ENCODE measurements around the gene ARRB2. TPM values are rescaled to one million over a fixed set of nuclear protein-coding genes. Genes with fewer than 3 reads are reported as not detected.
"Not testable (repeated sequence)": the region's sequence is repeated elsewhere in the genome, so short reads cannot be mapped to it uniquely, and the experiment has no call there.

Gene ARRB2
- total RNA-seq, 1 donor from 2014 or later: 5.8 TPM

DNA sequence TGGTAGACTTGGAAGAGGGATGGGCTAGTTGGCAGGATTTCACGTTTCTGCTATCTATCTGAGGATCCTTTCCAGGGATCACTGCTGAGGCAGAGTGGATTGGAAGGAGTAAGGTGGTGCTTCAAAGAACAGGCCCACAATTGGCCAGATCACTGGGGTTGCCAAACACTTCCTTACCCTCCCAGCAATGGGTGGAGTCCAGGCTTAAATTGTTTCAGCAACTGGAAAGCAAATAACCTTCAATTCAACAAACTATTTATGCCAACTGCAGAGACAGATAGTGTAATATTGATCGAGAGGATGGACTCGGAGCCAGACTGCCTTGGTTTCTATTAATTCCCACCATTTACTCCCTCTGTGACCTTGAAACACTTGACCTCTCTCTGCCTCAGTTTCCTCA is 2.1 kb downstream of the ARRB2 start:
- H3K27me3 ChIP-seq (ENCODE audit: control insufficient read depth, insufficient read depth, low read length): no peaks in the 10 kb centered on the region
- H3K36me3 ChIP-seq (ENCODE audit: control insufficient read depth, insufficient read depth, low read length): no peaks in the 10 kb centered on the region
- TF ChIP-seq, protein P1, sequence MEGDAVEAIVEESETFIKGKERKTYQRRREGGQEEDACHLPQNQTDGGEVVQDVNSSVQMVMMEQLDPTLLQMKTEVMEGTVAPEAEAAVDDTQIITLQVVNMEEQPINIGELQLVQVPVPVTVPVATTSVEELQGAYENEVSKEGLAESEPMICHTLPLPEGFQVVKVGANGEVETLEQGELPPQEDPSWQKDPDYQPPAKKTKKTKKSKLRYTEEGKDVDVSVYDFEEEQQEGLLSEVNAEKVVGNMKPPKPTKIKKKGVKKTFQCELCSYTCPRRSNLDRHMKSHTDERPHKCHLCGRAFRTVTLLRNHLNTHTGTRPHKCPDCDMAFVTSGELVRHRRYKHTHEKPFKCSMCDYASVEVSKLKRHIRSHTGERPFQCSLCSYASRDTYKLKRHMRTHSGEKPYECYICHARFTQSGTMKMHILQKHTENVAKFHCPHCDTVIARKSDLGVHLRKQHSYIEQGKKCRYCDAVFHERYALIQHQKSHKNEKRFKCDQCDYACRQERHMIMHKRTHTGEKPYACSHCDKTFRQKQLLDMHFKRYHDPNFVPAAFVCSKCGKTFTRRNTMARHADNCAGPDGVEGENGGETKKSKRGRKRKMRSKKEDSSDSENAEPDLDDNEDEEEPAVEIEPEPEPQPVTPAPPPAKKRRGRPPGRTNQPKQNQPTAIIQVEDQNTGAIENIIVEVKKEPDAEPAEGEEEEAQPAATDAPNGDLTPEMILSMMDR (IDR thresholded peaks at IDR 0.05; ENCODE audit: insufficient read depth, low read length, poor library complexity, severe bottlenecking): no peak
- DNase-seq (ENCODE audit: low read depth): no peak
- H3K4me3 ChIP-seq (ENCODE audit: low read depth, low read length): no peak overlapping the region

GRCh38 chr17:4714340-4715062 is 4.1 kb downstream of the ARRB2 start:
- not testable (repeated sequence) for DNase-seq (ENCODE audit: low read depth); H3K4me3 ChIP-seq (ENCODE audit: low read depth, low read length); H3K27me3 ChIP-seq (ENCODE audit: control insufficient read depth, insufficient read depth, low read length); H3K36me3 ChIP-seq (ENCODE audit: control insufficient read depth, insufficient read depth, low read length)

DNA sequence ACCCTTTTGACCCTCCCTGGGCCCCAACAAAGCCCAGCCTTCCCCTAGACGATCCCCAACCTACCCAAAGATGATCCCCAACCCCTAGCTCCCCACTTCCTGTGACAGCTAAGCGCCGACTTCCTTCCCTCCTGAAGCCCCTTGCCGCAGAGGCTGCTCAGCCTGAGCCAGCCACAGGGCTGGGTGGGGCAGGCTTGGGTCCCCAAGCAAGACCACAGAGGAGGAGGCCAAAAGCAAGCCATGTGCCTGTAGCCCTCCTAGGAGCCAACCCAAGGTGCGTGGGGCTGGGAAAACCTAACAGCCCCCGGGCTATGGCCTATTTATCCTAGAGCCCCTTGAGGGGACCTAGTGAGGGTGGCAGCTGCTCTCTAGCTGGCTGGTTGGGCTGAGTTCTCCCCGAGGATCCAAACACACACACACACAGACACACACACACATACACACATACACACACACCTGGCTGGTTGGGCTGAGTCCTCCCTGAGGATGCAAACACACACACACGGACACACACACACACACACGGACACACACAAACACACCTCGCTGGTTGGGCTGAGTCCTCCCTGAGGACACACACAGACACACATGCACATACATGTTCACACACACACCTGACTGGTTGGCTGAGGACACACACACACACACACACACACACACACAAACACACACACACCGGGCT is 4.8 kb downstream of the ARRB2 start:
- DNase-seq (ENCODE audit: low read depth): no peak
- Histone ChIP-seq H3K36me3 (ENCODE audit: control insufficient read depth, insufficient read depth, low read length) (no peaks in the 10 kb centered on the region), H3K27me3 (ENCODE audit: control insufficient read depth, insufficient read depth, low read length) (no peaks in the 10 kb centered on the region), H3K4me3 (ENCODE audit: low read depth, low read length) (no peak overlapping the region)
- TF ChIP-seq, protein P1 (IDR thresholded peaks at IDR 0.05; ENCODE audit: insufficient read depth, low read length, poor library complexity, severe bottlenecking): no peak

- DNase-seq (ENCODE audit: low read depth): no peak
- H3K4me3 ChIP-seq (ENCODE audit: low read depth, low read length): no peak overlapping the region
- no peaks in the 10 kb centered on the region for H3K27me3 ChIP-seq (ENCODE audit: control insufficient read depth, insufficient read depth, low read length)
- TF ChIP-seq, protein P1 (IDR thresholded peaks at IDR 0.05; ENCODE audit: insufficient read depth, low read length, poor library complexity, severe bottlenecking): no peak
- H3K36me3 ChIP-seq (ENCODE audit: control insufficient read depth, insufficient read depth, low read length): peaks cover 1% of the 10 kb centered on the region
Observed at GRCh38 chr17:4716081-4716480, 5.6 kb downstream of the ARRB2 start.

- peaks cover 1% of the 10 kb centered on the region for H3K36me3 ChIP-seq (ENCODE audit: control insufficient read depth, insufficient read depth, low read length)
Observed at GRCh38 chr17:4717791-4718190, 7.4 kb downstream of the ARRB2 start.

GRCh38 chr17:4718276-4718675 is 7.8 kb downstream of the ARRB2 start:
- DNase-seq (ENCODE audit: low read depth): no peak
- Histone ChIP-seq H3K4me3 (ENCODE audit: low read depth, low read length) (no peak overlapping the region), H3K36me3 (ENCODE audit: control insufficient read depth, insufficient read depth, low read length) (peaks cover 1% of the 10 kb centered on the region), H3K27me3 (ENCODE audit: control insufficient read depth, insufficient read depth, low read length) (no peaks in the 10 kb centered on the region)
- TF ChIP-seq, protein P1 (IDR thresholded peaks at IDR 0.05; ENCODE audit: insufficient read depth, low read length, poor library complexity, severe bottlenecking): no peak

More at GRCh38 chr17:4717791-4718190, 7.4 kb downstream of the ARRB2 start:
- DNase-seq (ENCODE audit: low read depth): no peak
- Histone ChIP-seq H3K27me3 (ENCODE audit: control insufficient read depth, insufficient read depth, low read length) (no peaks in the 10 kb centered on the region), H3K4me3 (ENCODE audit: low read depth, low read length) (no peak overlapping the region)
- TF ChIP-seq, protein P1 (IDR thresholded peaks at IDR 0.05; ENCODE audit: insufficient read depth, low read length, poor library complexity, severe bottlenecking): no peak
